KOPT-K1 (cell line): ENCODE data around the gene DNAH9.
"Not testable (repeated sequence)": the region's sequence is repeated elsewhere in the genome, so short reads cannot be mapped to it uniquely, and the experiment has no call there.

Experiments
- H3K27ac ChIP-seq: fragments of 200-600 bp; sonication (generic); 2 replicates; pipeline ENCODE4 v1.5.1; 2016; ENCODE audit warnings: antibody characterized with exemption, mild to moderate bottlenecking, low read depth, low read length; ENCODE audit not compliant: poor library complexity, severe bottlenecking
- H3K36me3 ChIP-seq: fragments of 200-600 bp; sonication (generic); 2 replicates; pipeline ENCODE4 v1.5.1; 2017; ENCODE audit warnings: antibody characterized with exemption, mild to moderate bottlenecking, low read length, moderate library complexity; ENCODE audit not compliant: insufficient read depth
- H3K9me3 ChIP-seq: fragments of 200-600 bp; sonication (generic); 2 replicates; pipeline ENCODE4 v1.5.1; 2017; ENCODE audit warnings: antibody characterized with exemption, low read length, mild to moderate bottlenecking; ENCODE audit not compliant: insufficient read depth, poor library complexity, severe bottlenecking

The DNAH9 gene

GRCh38 chr17:11908711-11909146, 310.5 kb downstream of the DNAH9 start:
- Histone ChIP-seq H3K9me3 (peaks cover 12% of the 10 kb centered on the region), H3K27ac (no peak overlapping the region), H3K36me3 (no peaks in the 10 kb centered on the region)

GRCh38 chr17:11909348-11909747, 311.1 kb downstream of the DNAH9 start:
- Histone ChIP-seq H3K9me3 (peaks cover 12% of the 10 kb centered on the region), H3K27ac (no peak overlapping the region), H3K36me3 (no peaks in the 10 kb centered on the region)

- Histone ChIP-seq H3K9me3 (peaks cover 6% of the 10 kb centered on the region), H3K27ac (no peak overlapping the region), H3K36me3 (no peaks in the 10 kb centered on the region)
Measured at GRCh38 chr17:11916091-11916490, 317.8 kb downstream of the DNAH9 start.

GRCh38 chr17:11917415-11917814, 319.1 kb downstream of the DNAH9 start:
- H3K9me3 ChIP-seq = no peaks in the 10 kb centered on the region
- no peaks in the 10 kb centered on the region for H3K36me3 ChIP-seq
- H3K27ac ChIP-seq = no peak overlapping the region

GRCh38 chr17:11921296-11921695, 323.0 kb downstream of the DNAH9 start:
- Histone ChIP-seq H3K36me3 (no peaks in the 10 kb centered on the region), H3K9me3 (no peaks in the 10 kb centered on the region), H3K27ac (no peak overlapping the region)

- H3K9me3 ChIP-seq = no peaks in the 10 kb centered on the region
- no peak overlapping the region for H3K27ac ChIP-seq
- H3K36me3 ChIP-seq = no peaks in the 10 kb centered on the region
Measured at GRCh38 chr17:11922638-11923037, 324.4 kb downstream of the DNAH9 start.

- no peaks in the 10 kb centered on the region for H3K9me3 ChIP-seq
- H3K27ac ChIP-seq = no peak overlapping the region
- H3K36me3 ChIP-seq = no peaks in the 10 kb centered on the region
Measured at GRCh38 chr17:11924076-11924475, 325.8 kb downstream of the DNAH9 start.

- Histone ChIP-seq H3K27ac (no peak overlapping the region), H3K36me3 (no peaks in the 10 kb centered on the region), H3K9me3 (no peaks in the 10 kb centered on the region)
Measured at GRCh38 chr17:11925262-11926021, 327.2 kb downstream of the DNAH9 start.

GRCh38 chr17:11928436-11928835, 330.2 kb downstream of the DNAH9 start:
- Histone ChIP-seq H3K27ac (no peak overlapping the region), H3K36me3 (no peaks in the 10 kb centered on the region)

GRCh38 chr17:11932337-11932898, 334.1 kb downstream of the DNAH9 start:
- Histone ChIP-seq H3K27ac (no peak overlapping the region), H3K36me3 (no peaks in the 10 kb centered on the region), H3K9me3 (no peaks in the 10 kb centered on the region)

More at GRCh38 chr17:11928436-11928835, 330.2 kb downstream of the DNAH9 start:
- no peaks in the 10 kb centered on the region for H3K9me3 ChIP-seq

GRCh38 chr17:11935734-11936406, 337.6 kb downstream of the DNAH9 start:
- Histone ChIP-seq H3K36me3 (no peaks in the 10 kb centered on the region), H3K27ac (no peak overlapping the region), H3K9me3 (no peaks in the 10 kb centered on the region)

- Histone ChIP-seq H3K36me3 (no peaks in the 10 kb centered on the region), H3K27ac (no peak overlapping the region), H3K9me3 (no peaks in the 10 kb centered on the region)
Measured at GRCh38 chr17:11940904-11941303, 342.6 kb downstream of the DNAH9 start.

- not testable (repeated sequence) for H3K27ac ChIP-seq, H3K36me3 ChIP-seq, H3K9me3 ChIP-seq
Measured at GRCh38 chr17:11943086-11943485, 344.8 kb downstream of the DNAH9 start.

GRCh38 chr17:11943759-11944347, 345.6 kb downstream of the DNAH9 start:
- Histone ChIP-seq H3K9me3 (no peaks in the 10 kb centered on the region), H3K27ac (no peak overlapping the region), H3K36me3 (no peaks in the 10 kb centered on the region)

GRCh38 chr17:11944587-11944986, 346.3 kb downstream of the DNAH9 start:
- Histone ChIP-seq H3K27ac (no peak overlapping the region), H3K36me3 (no peaks in the 10 kb centered on the region), H3K9me3 (no peaks in the 10 kb centered on the region)
